ENCODE data around the gene WNT16. TPM values are rescaled to one million over a fixed set of nuclear protein-coding genes. Genes with fewer than 3 reads are reported as not detected.

The WNT16 gene
- total and polyA plus RNA-seq, 2 experiments from 2014 or later: 0.58 to 2.8 TPM

- TF ChIP-seq EZH2phosphoT487 (IDR thresholded peaks at IDR 0.05; ENCODE audit: low read depth, severe bottlenecking, unreplicated experiment) (no peak), EZH2 (IDR thresholded peaks at IDR 0.05; ENCODE audit: borderline replicate concordance) (no peak), CTCF (IDR thresholded peaks at IDR 0.05; ENCODE audit: poor library complexity) (no peak)
- Histone ChIP-seq H3K27ac (no peak overlapping the region), H3K4me2 (peak overlapping the region; percentile 94), H3K4me3 (no peak overlapping the region), H3K36me3 (replicated peaks; ENCODE audit: insufficient read depth, low read depth) (no peaks in the 10 kb centered on the region), H4K20me1 (ENCODE audit: insufficient read depth, poor library complexity, severe bottlenecking) (no peaks in the 10 kb centered on the region), H3K9me3 (ENCODE audit: low read depth) (no peaks in the 10 kb centered on the region), H3K9me2 (replicated peaks; ENCODE audit: insufficient read depth) (no peaks in the 10 kb centered on the region), H3K79me2 (no peaks in the 10 kb centered on the region), H2AFZ (no peak overlapping the region), H3K27me3 (peaks cover 75% of the 10 kb centered on the region), H3K4me1 (ENCODE audit: insufficient read depth) (peaks cover 7% of the 10 kb centered on the region)
- DNase-seq (ENCODE audit: low spot score): no peak
- 65% methylated on average over 5 of the region's 5 CpGs for WGBS (ENCODE audit: low lambda C conversion rate, missing lambda C conversion rate)
These were observed 2.8 kb downstream of the WNT16 start for GRCh38 chr7:121331574-121331973.

- Histone ChIP-seq H2AFZ (no peak overlapping the region), H3K9me3 (ENCODE audit: low read depth) (no peaks in the 10 kb centered on the region), H3K4me2 (no peak overlapping the region), H3K27ac (no peak overlapping the region), H3K27me3 (peaks cover 51% of the 10 kb centered on the region), H4K20me1 (ENCODE audit: insufficient read depth, poor library complexity, severe bottlenecking) (no peaks in the 10 kb centered on the region), H3K9me2 (replicated peaks; ENCODE audit: insufficient read depth) (no peaks in the 10 kb centered on the region), H3K4me3 (no peak overlapping the region), H3K36me3 (replicated peaks; ENCODE audit: insufficient read depth, low read depth) (no peaks in the 10 kb centered on the region), H3K4me1 (ENCODE audit: insufficient read depth) (peaks cover 7% of the 10 kb centered on the region), H3K79me2 (no peaks in the 10 kb centered on the region)
- TF ChIP-seq EZH2 (IDR thresholded peaks at IDR 0.05; ENCODE audit: borderline replicate concordance) (no peak), CTCF (IDR thresholded peaks at IDR 0.05; ENCODE audit: poor library complexity) (no peak), EZH2phosphoT487 (IDR thresholded peaks at IDR 0.05; ENCODE audit: low read depth, severe bottlenecking, unreplicated experiment) (no peak)
- WGBS (ENCODE audit: low lambda C conversion rate, missing lambda C conversion rate): 96% methylated on average over 4 of the region's 4 CpGs
- no peak for DNase-seq (ENCODE audit: low spot score)
These were observed 5.6 kb downstream of the WNT16 start for GRCh38 chr7:121334376-121334775.

- DNase-seq (ENCODE audit: low spot score): no peak
- H3K36me3 ChIP-seq (replicated peaks; ENCODE audit: insufficient read depth, low read depth): no peaks in the 10 kb centered on the region
- H3K4me3 ChIP-seq: no peak overlapping the region
- WGBS (ENCODE audit: low lambda C conversion rate, missing lambda C conversion rate): 81% methylated on average over 10 of the region's 10 CpGs
- peaks cover 7% of the 10 kb centered on the region for H3K4me1 ChIP-seq (ENCODE audit: insufficient read depth)
- H3K79me2 ChIP-seq: no peaks in the 10 kb centered on the region
- no peak overlapping the region for H3K27ac ChIP-seq
- TF ChIP-seq CTCF (IDR thresholded peaks at IDR 0.05; ENCODE audit: poor library complexity) (no peak), EZH2 (IDR thresholded peaks at IDR 0.05; ENCODE audit: borderline replicate concordance) (no peak), EZH2phosphoT487 (IDR thresholded peaks at IDR 0.05; ENCODE audit: low read depth, severe bottlenecking, unreplicated experiment) (no peak)
- no peaks in the 10 kb centered on the region for H3K9me2 ChIP-seq (replicated peaks; ENCODE audit: insufficient read depth)
- H3K27me3 ChIP-seq: peaks cover 44% of the 10 kb centered on the region
- no peak overlapping the region for H3K4me2 ChIP-seq
- H3K9me3 ChIP-seq (ENCODE audit: low read depth): no peaks in the 10 kb centered on the region
- no peak overlapping the region for H2AFZ ChIP-seq
- H4K20me1 ChIP-seq (ENCODE audit: insufficient read depth, poor library complexity, severe bottlenecking): no peaks in the 10 kb centered on the region
These were observed 6.3 kb downstream of the WNT16 start for GRCh38 chr7:121334875-121335648.
